Suppressor macrophage (primary cell): ENCODE measurements around the gene RBBP4.
A peak's percentile ranks its signal among the peaks of the same experiment; 100 is the strongest.
"Not testable (repeated sequence)": the region's sequence is repeated elsewhere in the genome, so short reads cannot be mapped to it uniquely, and the experiment has no call there.

Source experiments
- DNase-seq, 4 experiments: peaks; one replicate each; pipeline ENCODE4 v3.0.0-alpha.2; 2020 to 2022

The RBBP4 gene

DNA sequence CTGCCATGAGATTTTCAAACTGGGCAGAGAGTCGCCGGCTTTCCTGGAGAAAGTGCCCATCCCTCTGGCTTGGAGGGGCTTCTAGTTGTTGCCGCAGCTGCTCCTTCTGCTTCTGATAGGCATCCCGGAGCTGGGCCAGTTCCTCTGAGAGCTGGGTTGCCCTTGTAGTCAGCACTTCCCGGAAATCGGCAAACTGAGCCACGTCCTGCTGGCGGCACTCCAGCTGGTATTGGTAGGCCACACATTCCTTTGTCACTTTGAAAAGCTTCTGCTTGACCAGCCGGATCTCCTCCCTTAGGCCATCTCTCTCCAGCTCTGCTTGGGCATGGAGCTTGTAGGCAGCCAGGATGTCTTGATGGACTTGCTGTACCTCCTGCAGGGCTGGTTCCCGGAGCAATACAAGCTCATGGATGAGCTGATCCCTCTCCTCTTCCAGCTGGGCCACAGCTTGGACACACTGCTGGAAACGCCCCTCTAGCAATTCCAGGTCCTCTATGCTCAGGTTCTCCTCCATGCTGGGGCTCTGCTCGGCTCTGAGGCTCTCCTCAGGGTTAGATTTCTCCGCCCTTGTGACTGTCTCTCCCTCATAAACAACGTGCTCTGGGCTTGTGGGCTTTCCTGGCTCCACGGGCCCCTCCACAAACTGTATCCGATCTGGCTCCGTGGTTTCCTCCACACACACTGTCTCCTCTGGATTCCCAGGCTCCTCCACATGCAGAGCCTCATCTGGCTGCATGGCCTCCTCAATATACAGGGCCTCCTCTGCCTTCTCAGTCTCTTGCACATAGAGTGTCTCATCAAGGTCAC is 44.3 kb downstream of the RBBP4 start:
- DNase-seq, result peak in 3 of 4 experiments; percentile 37 to 78 (median 46)

DNA sequence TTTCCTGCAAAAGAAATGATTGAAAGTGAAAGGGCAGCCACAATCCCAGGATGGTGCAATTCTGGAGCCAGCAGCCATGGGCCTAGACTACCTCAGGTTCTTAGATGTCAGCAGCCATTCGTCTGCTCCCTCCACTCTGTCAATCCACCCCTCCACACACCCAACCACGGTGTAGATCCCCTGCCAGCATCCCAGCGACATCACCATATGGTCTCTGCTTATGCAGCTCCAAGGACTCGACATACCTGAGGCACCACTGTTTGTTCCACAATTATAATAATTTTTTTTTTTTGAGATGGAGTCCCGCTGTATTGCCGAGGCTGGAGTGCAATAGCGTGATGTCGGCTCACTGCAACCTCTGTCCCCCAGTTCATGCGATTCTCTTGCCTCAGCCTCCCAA is 45.0 kb downstream of the RBBP4 start:
- no peak for DNase-seq

DNA sequence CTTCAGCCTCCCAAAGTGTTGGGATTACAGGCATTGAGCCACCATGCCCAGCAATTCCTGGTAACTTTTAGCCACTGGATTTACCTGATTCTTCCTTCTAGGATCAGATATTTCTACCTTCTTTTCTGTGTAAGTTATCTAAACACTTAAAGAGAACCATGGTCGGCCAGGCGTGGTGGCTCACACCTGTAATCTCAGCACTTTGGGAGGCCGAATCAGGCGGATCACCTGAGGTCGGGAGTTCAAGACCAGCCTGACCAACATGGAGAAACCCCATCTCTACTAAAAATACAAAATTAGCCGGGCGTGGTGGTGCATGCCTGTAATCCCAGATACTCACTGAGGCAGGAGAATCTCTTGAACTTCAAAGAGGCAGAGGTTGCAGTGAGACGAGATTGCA is 46.0 kb downstream of the RBBP4 start:
- not testable (repeated sequence) for DNase-seq

DNA sequence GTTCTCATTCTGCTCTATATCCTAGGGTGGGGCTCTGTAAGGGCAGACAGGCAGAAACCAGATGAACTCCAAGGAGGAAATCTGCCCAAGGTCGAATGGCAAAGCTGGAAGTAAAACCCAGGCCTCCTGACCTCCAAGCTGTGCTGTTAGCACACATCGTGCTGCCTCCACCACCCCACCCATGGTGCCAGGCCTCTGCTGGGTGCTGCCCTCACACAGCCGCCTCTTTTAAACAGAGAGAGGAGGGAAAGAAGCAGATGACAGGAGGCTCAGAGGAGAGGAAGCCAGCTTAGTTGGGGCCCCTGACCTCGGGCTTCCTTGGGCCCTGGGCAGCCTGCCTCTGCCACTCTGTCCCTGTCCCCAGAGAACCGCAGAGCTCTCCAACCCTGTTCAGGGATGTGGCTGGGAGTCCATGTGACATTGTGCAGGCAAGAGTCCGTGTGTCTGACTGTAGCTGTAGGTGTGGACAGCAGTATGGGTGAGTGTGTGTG is 50.5 kb downstream of the RBBP4 start:
- DNase-seq, result no peak

DNA sequence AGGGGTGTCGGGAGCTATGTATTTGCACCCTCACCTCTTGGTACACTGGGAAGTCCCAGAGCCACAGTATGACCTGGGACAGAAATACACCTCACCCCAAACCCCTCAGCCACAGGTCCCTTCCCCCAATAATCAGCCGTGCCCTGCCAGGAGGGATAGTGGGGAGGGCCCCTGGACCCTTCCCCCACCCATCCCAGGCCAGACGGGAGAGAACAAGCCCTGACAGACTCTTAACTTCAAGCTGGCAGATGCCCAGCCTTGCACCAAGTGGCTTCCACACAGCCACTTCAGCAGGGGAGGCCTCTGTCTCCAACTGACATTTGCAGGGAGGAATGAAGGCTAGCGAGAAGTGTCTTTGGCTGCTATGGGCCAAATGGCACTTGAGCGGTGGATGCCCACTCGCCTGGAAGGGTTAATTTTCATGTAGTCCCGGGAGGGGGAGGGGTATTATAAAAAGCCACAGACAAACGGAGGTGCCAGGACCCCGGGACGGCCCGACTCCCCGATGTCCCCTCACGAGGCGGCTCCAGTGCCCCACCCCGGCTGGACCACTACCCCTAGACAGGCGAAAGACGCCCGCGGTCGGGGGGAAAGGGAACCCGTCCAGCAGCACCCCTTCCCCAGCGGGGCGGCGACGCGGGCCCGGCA is 51.1 kb downstream of the RBBP4 start:
- no peak for DNase-seq

DNA sequence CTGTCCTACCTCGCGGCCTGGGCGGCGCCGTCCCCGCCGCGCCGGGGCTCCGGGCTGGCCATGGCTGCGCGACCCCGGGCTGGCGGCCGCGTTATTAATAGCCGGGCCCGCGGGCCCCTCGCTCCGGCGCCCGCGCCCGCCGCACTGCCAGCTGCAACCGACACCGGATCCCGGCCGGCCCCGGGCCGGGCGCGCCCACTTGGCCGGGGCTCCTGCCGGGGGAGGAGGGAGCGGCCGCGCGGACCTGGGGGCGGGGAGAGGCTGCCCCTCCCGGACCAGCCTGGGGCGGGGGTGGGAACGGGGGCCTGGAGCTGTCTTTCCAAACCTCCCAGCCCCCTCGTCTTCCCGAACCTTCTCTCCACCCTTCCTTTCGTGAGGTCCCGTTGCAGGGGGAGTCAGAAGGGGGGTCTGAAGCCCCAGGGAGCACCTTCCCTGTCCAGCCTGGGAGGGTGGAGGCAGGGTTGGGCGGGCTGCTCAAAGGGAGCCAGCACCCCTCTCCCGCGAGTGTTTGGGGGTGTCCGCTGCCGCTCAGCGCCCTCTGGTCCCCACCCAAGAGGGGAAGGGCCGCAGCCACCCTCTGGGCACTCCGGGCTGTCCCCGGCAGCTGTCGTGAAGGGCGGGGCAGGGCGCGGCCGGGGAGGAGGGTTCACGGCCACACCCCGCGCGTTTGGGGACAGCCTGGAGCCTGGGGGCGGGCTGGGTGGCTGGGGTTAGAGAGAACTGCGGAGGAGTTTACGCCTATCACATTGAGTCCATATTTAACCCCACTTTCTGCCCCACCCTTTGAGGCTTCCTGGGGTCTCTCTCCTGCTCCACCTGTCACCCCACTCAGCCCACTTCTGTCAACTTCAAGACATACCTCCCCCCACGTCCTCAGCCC is 51.8 kb downstream of the RBBP4 start, which contains the start of gene SYNC:
TSS of gene SYNC (minus strand) at position 172 of the 880 bp plus-strand sequence. CDS start at position 62, 110 bp downstream.
- DNase-seq, result peak in 3 of 4 experiments; percentile 28 to 58 (median 47)

DNA sequence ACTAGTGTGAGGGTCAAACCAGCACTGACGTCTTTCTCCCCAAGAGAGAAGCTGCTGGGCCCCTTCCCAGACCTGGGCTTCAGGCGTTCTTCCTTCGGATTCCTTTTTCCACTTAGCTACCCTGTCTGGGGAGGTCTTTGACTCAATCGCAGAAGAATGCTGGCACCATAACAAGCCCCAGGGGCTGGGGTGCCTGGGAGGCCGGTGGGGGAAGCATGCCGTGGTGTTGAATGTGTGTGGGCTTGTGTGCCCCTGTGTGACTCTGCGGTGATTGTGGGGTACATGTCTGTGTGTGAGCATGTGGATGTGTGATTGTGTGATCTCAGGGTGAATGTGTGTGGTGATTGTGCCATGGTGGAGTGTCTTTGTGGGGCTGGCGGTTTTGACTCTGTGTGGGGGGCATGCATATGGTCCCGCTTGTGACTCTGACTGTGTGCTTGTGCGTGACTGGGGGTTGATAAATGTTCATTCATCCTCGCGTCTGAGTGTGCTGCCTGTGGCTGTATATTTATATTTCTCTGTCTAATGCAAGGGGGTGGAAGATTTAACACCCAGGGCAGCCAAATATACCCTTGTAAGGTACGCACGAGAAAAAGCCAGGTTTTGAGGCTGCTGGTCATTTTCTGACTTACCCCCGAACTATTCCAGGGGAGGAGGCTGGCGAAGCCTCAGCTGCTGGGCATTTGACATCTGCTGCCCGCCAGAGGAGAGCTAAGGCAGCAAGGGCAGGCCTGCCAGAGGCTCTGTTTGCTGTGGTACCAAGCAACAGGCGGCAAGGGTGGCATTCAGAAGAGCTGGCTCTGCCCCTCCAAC is 52.7 kb downstream of the RBBP4 start:
- no peak for DNase-seq

DNA sequence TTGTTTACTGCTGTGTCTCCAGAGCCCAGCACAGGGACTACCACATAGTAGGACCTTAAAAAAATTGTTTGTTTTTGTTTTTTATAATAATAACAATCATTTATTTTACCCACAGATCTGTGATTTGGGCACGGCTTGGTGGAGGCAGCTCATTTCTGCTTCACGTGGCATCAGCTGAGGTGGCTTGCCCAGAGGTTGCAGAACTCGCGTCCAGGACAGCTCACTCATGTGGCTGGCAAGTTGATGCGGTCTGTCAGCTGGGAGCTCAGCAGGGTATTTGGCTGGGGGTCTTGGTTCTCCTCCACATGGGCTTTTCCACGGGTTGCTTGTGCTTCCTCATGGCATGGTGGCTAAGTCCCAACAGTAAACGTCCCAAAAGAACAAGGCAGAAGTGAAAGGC is 54.5 kb downstream of the RBBP4 start:
- DNase-seq, result no peak

DNA sequence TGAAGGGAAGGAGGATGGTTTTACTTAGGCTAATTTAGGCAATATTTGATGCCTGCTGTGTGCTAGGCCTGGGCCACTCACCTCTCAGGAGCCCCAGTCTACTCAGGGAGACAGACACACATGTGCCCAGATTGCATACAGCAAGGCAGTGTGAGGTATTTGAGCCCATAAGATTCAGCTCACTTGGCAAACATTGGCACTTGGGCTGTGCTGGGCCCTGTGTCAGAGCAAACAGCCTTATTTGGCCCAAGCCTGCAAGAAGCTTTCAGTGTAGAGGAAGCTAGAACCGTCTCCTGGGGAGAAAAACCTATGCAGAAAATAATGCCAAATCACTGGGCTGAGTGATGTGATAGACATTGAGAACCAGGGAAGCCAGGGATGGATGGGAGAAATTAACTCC is 55.5 kb downstream of the RBBP4 start:
- no peak for DNase-seq

DNA sequence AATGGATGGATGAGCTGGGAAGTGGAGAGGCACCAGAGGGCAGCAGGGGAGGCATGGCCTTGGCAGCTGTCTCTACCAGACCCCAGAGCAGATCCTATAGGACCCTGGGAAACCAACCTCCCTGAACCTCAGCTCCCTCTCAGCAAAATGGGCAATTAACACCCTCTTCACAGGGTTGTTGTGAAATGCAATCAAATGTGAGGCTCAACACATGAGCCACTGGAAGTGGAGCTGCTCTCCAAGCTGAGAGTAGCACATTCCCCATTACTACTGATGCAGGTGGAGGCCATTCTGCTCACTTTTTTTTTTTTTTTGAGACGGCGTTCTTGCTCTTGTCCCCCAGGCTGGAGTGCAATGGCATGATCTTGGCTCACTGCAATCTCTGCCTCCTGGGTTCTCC is 58.1 kb downstream of the RBBP4 start:
- DNase-seq, result no peak

DNA sequence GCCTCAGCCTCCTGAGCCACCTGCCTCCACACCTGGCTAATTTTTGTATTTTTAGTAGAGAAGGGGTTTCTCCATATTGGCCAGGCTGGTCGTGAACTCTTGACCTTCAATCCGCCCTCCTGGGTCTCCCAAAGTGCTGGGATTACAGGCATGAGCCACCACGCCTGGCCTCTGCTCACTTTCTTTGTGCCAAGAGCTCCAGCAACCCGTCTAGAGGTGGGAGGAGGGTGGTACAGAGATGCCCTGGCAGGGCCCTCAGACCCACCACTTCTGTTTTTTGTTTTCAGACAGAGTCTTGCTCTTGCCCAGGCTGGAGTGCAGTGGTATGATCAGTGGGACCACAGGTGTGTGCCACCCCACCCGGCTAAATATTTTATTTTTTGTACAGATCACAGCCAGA is 58.5 kb downstream of the RBBP4 start:
- no peak for DNase-seq

DNA sequence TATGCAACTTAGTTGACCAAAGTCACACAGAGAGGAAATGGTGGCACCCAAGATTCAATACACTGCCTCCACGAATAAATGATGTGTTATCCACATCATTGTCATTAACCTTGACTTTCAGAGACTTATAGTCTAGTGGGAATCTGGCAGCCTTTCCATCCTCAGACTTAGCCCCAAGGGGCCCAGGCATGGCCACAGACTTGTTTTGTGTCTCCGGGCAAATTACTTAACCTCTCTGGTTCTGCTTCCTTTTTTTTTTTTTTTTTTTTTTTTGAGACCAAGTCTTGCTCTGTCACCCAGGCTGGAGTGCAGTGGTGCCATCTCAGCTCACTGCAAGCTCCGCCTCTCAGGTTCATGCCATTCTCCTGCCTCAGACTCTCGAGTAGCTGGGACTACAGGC is 60.2 kb downstream of the RBBP4 start:
- DNase-seq, result peak; percentile 30 to 64 (median 58)

DNA sequence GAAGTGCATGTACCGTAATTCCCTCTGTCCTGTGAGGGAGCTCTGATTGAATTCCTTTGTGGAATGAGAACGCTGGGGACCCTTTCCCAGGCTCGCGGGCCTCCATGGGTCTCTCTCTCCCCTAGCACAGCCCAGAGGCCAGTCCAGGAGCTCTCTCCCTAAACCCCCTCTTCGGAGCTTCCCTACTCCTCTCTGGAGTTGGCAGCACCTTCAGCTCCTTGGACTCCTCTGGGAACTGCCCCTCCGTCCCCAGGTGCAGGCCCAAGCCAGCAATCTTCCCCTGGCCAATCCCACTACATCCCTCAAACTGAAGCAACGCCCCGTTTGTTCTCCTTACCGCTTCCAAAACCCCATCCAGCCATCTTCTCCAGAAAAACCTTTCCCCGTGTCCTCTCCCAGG is 62.1 kb downstream of the RBBP4 start:
- DNase-seq, result no peak

DNA sequence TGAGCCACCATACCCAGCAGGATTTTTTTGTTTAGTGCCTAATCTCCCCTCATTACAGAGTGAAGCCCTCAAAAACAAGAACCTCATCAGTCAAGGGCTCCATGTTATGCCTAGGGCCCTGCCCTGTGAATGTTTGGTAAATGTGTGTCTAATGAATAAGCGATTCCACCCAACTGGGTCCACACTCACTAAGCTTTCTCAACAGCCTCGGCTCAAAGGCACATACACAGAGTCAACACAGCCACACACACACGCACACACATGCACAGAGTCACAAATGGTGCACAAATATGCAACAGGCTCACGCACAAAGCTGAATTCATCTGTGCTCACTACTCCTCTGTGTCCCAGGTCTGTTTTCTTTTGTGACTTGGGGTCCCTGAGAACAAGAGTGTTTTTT is 63.3 kb downstream of the RBBP4 start:
- no peak for DNase-seq

DNA sequence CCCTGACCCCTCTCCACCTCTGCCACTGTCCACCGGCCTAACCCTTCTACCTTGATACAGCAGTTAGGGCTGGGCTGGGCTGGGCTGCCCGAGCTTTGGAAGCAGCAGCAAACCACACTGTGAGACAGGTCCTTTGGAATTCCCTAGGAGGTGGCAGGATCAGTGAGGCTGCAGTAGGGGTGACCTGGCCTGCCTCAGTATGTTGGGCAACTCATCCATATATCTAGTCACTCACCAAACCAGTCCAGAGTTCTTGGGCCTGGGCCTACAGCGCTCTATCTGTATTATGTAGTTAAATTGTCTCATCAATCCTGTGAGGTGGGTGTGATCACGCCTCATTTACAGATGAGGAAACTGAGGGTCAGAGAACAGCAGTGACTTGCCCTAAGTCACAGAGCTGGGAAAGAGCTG is 64.9 kb downstream of the RBBP4 start:
- DNase-seq, result no peak

DNA sequence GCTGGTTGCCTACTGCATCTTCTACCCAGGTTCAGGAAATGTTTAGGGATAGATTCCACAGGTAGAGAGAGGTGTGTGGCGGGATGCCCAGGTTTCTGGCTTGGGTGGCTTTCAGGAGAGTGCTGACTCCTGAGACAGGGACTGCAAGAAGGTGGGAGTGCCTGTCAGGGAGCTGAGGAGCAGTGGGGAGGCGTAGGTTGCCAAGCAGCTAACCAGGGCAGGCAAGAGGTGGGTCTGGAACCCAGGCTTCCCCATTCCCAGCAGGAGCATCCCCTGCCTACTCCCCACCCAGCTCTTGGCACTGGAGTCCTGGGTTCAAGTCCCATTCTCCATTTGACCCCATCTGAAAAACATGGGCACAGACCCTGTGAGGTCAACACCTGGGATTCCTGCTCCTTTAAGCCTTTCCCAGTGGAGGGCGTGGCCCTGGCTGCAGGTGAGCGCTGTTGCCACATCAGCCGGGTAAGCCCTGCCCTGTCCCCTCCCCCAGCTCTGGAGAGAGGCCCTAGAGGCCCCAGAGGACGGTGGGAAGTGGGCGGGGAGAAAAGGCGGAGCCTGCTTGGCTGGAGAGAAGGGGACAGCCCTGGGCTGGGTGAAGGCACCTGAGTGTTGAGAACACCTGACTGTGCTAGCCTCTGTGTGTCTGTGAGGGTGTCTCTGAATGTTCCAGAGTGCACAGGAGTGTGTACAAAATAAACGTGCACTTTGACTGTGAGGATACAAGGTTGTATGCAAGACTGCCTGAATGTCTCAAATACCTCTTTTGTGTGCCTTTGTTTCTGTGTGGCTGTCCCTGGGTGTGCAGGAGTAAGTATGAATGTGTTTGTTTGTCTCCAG is 65.5 kb downstream of the RBBP4 start:
- DNase-seq, result peak in 1 of 4 experiments; percentile 44

DNA sequence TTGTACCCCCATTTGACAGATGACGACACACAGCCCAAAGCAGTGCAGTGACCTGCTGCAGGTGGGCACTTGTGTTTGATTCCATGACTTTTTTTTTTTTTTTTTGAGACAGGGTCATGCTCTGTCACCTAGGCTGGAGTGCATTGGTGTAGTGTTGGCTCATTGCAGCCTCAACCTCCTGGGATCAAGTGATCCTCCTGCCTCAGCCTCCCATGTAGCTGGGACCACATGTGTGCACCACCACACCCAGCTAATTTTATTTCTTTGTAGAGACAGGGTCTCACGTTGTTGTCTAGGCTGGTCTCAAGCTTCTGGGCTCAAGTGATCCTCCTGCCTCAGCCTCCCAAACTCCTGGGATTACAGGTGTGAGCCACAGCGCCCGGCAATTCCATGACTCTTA is 66.5 kb downstream of the RBBP4 start:
- no peak for DNase-seq

DNA sequence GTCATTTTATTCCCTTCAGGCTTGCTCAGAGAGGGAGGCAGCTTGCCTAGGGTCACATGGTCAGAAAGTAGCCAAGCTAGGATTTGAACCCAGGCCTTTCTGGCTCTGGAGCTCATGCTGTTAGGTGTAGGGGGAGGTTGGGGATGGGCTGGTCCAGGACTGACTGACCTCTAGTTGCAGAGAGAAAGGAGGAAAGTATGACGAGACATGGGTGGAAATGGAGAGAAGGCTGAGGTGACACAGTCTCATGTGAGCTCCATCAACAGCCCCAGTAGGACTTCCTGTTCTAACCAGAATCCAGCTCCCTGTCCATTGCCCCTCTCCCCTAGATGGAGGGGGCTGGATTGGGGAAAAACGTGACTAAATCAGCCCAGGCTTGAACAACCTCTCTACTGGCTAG is 67.0 kb downstream of the RBBP4 start:
- peak in 3 of 4 experiments; percentile 26 to 41 (median 39) for DNase-seq

DNA sequence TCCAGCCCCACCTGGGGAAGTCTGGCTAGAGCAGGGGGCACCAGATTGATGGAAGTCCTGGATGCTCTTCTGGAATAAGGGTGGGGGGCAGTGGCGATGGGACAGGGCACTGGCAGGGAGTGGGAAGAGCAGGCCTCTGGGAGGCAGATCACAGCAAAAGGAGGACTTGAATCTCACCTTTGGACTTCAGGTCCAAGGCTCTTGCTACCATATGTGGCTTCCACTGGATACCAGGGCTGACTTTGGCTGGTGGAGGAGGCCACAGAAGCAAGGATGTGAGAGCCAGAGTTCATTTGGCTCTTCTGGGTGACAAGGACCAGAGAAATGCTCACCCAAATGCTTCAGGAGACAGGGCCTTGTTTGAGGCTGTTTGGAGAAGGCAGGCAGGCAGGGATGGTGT is 67.5 kb downstream of the RBBP4 start:
- no peak for DNase-seq

DNA sequence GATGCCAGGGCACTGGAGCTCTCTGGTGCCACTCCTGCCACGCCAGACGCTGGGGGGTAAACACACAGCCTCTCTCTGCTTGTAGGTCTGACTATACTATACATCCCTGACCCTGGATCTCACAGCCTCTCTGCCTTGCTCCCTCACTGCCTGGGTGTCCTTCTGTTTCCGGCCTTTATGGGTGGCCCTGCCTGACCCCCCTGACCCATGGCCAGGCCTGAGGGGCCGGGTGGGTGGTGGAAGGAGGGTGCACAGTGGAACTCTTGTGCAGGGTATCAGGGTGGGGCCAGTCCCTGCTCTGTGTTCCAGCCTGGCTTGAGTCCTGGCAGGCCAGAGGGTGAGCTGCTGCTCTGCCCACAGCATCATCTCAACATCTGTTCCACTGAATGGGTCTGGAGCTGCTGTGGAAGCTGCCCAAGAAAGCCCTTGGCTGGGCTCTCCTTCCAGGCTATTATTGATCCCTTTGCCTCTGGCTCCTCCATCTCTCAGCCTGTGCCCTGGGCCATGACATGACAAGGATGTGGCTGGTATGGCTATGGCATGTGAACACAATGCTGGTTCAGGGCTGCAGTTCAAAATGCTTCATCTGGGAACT is 68.8 kb downstream of the RBBP4 start:
- no peak for DNase-seq
